Activated naive CD8-positive, alpha-beta T cell (primary cell): ENCODE results near the gene APOBEC4.

Experiments used
- H3K27ac Mint-ChIP-seq: one replicate; pipeline ENCODE4 v1.8.0; 2021; ENCODE audit warnings: mixed read lengths
- H3K27me3 Mint-ChIP-seq: one replicate; pipeline ENCODE4 v1.8.0; 2021; ENCODE audit warnings: mixed read lengths
- H3K36me3 Mint-ChIP-seq: one replicate; pipeline ENCODE4 v1.8.0; 2021; ENCODE audit warnings: mixed read lengths
- H3K4me1 Mint-ChIP-seq: one replicate; pipeline ENCODE4 v1.8.0; 2021; ENCODE audit warnings: low read depth, mixed read lengths
- H3K4me3 Mint-ChIP-seq: one replicate; pipeline ENCODE4 v1.8.0; 2021; ENCODE audit warnings: mild to moderate bottlenecking, mixed read lengths
- H3K9me3 Mint-ChIP-seq: one replicate; pipeline ENCODE4 v1.8.0; 2021; ENCODE audit warnings: low read depth, mixed read lengths

The APOBEC4 gene

GRCh38 chr1:183652107-183652506 lies 1.0 kb downstream of the APOBEC4 start:
- no peaks in the 10 kb centered on the region for H3K27me3 Mint-ChIP-seq
- no peaks in the 10 kb centered on the region for H3K36me3 Mint-ChIP-seq
- peak overlapping the region; percentile 21 for H3K4me3 Mint-ChIP-seq
- no peaks in the 10 kb centered on the region for H3K9me3 Mint-ChIP-seq
- peak overlapping the region; percentile 85 for H3K27ac Mint-ChIP-seq
- peaks cover 35% of the 10 kb centered on the region for H3K4me1 Mint-ChIP-seq

DNA sequence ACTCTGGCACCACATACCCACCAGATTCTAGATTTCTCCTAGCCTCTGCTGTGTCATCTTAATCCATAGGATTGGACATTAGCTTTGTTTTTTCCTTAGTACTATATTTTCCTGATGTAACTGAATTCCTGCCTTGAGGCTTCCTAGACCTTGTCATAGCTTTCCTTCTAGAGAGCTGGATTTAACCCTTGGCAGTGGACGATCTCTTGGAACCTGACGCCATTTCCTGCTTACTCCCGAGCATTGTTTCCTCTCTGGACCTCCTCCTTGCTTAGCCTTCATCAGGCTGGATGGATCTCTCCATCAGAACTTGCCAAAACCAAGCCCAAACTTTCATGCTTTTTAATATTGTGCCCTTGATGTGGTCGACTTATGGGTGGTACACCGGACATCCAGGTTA lies 1.5 kb downstream of the APOBEC4 start:
- H3K36me3 Mint-ChIP-seq: no peaks in the 10 kb centered on the region
- H3K4me1 Mint-ChIP-seq: peaks cover 35% of the 10 kb centered on the region
- no peaks in the 10 kb centered on the region for H3K27me3 Mint-ChIP-seq
- H3K27ac Mint-ChIP-seq: peak overlapping the region; percentile 85
- H3K4me3 Mint-ChIP-seq: peak overlapping the region; percentile 21
- H3K9me3 Mint-ChIP-seq: no peaks in the 10 kb centered on the region

DNA sequence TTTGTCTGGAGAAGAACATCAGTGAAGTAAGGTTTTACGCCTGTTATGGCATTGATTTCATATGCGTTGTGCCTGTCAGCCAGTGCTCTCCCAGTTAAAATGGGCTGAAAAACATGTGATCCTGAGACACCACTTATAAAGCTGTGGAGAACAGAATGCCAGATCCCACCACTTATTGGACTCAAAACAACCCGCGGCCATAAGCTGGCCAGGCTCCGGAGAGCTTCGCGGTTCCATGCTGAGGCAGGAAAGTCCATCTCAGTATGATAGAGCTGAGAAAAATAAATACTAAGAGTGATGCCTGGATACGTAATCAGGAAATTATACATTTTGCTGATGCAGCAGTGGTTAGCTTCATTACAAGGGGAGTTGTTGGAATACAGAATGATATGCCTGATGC lies 5.1 kb downstream of the APOBEC4 start:
- H3K4me3 Mint-ChIP-seq: no peak overlapping the region
- H3K9me3 Mint-ChIP-seq: no peaks in the 10 kb centered on the region
- peaks cover 20% of the 10 kb centered on the region for H3K4me1 Mint-ChIP-seq
- H3K27me3 Mint-ChIP-seq: no peaks in the 10 kb centered on the region
- H3K27ac Mint-ChIP-seq: no peak overlapping the region
- H3K36me3 Mint-ChIP-seq: peaks cover 3% of the 10 kb centered on the region

- no peak overlapping the region for H3K27ac Mint-ChIP-seq
- no peak overlapping the region for H3K4me3 Mint-ChIP-seq
- H3K4me1 Mint-ChIP-seq: peaks cover 8% of the 10 kb centered on the region
- H3K36me3 Mint-ChIP-seq: peaks cover 3% of the 10 kb centered on the region
- H3K27me3 Mint-ChIP-seq: no peaks in the 10 kb centered on the region
- H3K9me3 Mint-ChIP-seq: no peaks in the 10 kb centered on the region
Measured at GRCh38 chr1:183646776-183647175, 6.3 kb downstream of the APOBEC4 start.

DNA sequence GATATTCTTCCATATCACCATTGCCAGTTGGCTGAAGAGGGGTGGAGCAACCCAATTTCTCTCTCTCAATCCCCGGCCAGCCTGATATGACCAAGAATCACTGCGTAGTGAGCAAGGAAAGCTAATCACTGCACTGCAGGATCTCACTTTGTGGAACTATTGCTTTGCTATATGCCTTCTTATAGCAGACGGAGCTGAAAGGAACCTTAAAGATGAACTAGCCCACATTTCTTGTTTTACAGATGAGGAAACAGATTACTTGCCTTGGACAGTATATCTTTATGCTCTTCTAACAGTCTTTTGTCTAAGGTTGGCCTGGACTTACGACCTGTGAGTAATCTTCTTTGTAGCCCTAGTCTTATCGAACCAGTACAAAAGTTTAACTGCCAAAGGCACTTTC lies 7.6 kb downstream of the APOBEC4 start:
- Mint-ChIP-seq H3K36me3 (peaks cover 3% of the 10 kb centered on the region), H3K4me3 (no peak overlapping the region), H3K4me1 (peaks cover 1% of the 10 kb centered on the region), H3K27ac (no peak overlapping the region), H3K9me3 (no peaks in the 10 kb centered on the region), H3K27me3 (no peaks in the 10 kb centered on the region)

- peaks cover 4% of the 10 kb centered on the region for H3K4me1 Mint-ChIP-seq
- H3K27me3 Mint-ChIP-seq: no peaks in the 10 kb centered on the region
- no peak overlapping the region for H3K4me3 Mint-ChIP-seq
- no peaks in the 10 kb centered on the region for H3K9me3 Mint-ChIP-seq
- no peak overlapping the region for H3K27ac Mint-ChIP-seq
- peaks cover 3% of the 10 kb centered on the region for H3K36me3 Mint-ChIP-seq
Measured at GRCh38 chr1:183642166-183642565, 10.9 kb downstream of the APOBEC4 start.

DNA sequence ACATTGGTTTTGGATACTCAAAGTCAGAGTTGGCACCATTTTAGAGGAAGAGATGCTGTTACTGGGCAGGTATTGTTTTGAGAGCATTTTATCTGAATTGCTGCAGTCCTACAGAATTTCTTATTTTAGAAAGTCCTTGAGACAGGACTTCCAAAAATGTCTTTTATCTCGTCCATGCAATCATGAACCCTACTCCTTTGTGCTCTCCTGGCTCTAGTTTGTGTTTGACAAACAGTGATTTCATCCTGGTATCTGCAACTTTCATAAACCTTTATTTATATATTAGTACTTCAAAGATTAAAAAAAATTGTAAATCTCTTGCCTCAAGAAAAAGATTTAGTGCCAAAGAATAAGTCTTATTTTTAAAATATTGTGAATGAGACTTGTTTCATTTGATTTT lies 12.9 kb downstream of the APOBEC4 start:
- Mint-ChIP-seq H3K27me3 (no peaks in the 10 kb centered on the region), H3K9me3 (no peaks in the 10 kb centered on the region), H3K27ac (no peak overlapping the region), H3K4me1 (peaks cover 18% of the 10 kb centered on the region), H3K4me3 (no peak overlapping the region), H3K36me3 (no peaks in the 10 kb centered on the region)

GRCh38 chr1:183638649-183639387 lies 14.3 kb downstream of the APOBEC4 start:
- Mint-ChIP-seq H3K4me3 (no peak overlapping the region), H3K9me3 (no peaks in the 10 kb centered on the region), H3K4me1 (peaks cover 25% of the 10 kb centered on the region), H3K27me3 (no peaks in the 10 kb centered on the region), H3K36me3 (no peaks in the 10 kb centered on the region), H3K27ac (no peak overlapping the region)

GRCh38 chr1:183636783-183637182 lies 16.3 kb downstream of the APOBEC4 start:
- peak overlapping the region; percentile 100 for H3K4me3 Mint-ChIP-seq
- no peaks in the 10 kb centered on the region for H3K36me3 Mint-ChIP-seq
- H3K9me3 Mint-ChIP-seq: no peaks in the 10 kb centered on the region
- H3K4me1 Mint-ChIP-seq: peaks cover 44% of the 10 kb centered on the region
- H3K27ac Mint-ChIP-seq: no peak overlapping the region
- no peaks in the 10 kb centered on the region for H3K27me3 Mint-ChIP-seq

GRCh38 chr1:183636334-183636682 lies 16.8 kb downstream of the APOBEC4 start:
- peak overlapping the region; percentile 99 for H3K27ac Mint-ChIP-seq
- no peaks in the 10 kb centered on the region for H3K9me3 Mint-ChIP-seq
- H3K4me3 Mint-ChIP-seq: peak overlapping the region; percentile 100
- H3K36me3 Mint-ChIP-seq: no peaks in the 10 kb centered on the region
- peaks cover 46% of the 10 kb centered on the region for H3K4me1 Mint-ChIP-seq
- H3K27me3 Mint-ChIP-seq: no peaks in the 10 kb centered on the region

- Mint-ChIP-seq H3K4me3 (peak within 1 kb of the TSS; percentile 100), H3K27me3 (no peaks in the 10 kb centered on the region), H3K36me3 (peaks cover 2% of the 10 kb centered on the region), H3K4me1 (peaks cover 49% of the 10 kb centered on the region), H3K27ac (peak within 1 kb of the TSS; percentile 99), H3K9me3 (no peaks in the 10 kb centered on the region)
Measured at GRCh38 chr1:183635606-183636333, 17.3 kb downstream of the APOBEC4 start, which contains the start of gene ARPC5. ARPC5 (minus strand) TSS chr1:183635783; CDS start chr1:183635659, 124 bp downstream.

DNA sequence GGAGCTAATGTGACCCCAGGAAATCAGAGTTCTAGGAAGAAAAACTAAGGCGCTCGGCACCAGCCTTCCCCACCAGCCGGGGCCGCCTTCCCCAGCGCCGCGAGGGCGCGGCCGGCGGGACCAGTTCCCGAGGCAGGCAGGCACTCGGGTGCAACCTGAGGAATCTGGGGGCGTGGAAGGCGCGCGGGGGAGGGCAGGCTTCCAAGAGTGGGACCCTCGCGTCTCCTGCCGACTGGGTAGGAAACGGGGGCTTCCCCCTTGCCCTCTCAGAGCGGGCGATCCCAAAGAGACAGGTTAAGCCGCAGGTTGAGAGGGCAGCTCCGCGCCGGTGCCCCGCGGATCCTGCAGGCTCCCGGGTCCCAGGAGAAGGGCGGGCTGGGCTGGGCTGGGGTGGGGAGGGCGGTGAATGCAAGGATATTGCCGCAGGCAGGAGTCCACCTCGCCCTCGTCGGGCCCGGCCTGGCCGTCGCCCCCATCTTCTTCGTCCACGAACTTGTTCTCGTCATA lies 18.0 kb downstream of the APOBEC4 start:
- Mint-ChIP-seq H3K36me3 (peaks cover 6% of the 10 kb centered on the region), H3K27ac (peak overlapping the region; percentile 99), H3K9me3 (no peaks in the 10 kb centered on the region), H3K4me1 (peaks cover 54% of the 10 kb centered on the region), H3K4me3 (peak overlapping the region; percentile 100), H3K27me3 (no peaks in the 10 kb centered on the region)

DNA sequence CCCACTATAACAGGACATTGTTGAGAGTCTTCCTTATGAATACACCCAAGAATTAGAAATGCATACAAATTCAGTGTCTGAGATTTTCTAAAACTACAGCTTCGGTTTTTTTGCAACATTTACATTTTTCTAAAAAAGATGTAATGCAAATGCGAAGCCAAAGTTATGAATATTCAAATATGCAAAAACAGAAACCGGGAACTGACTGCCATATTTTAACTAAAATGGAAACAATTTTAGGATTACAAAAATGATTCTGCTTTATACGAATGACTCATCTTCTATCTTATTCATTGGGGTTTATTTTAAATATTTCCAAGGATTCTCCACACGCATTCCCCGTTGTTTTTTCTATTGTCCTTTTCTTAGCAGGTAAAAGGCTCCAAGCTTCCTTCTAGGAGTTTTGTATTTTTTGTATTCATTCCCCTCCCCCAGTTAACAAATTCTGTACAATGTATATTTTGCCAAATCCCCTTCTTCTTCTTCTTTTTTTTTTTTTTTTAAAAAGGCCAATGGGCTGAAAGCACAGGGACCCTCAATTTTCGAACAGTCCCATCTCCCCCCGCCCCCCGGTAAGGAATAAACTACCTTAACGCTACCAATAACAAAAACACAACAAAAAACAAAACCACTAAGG lies 18.6 kb downstream of the APOBEC4 start:
- peaks cover 58% of the 10 kb centered on the region for H3K4me1 Mint-ChIP-seq

GRCh38 chr1:183633676-183634343 lies 19.3 kb downstream of the APOBEC4 start:
- H3K4me1 Mint-ChIP-seq: peaks cover 64% of the 10 kb centered on the region
- H3K27me3 Mint-ChIP-seq: no peaks in the 10 kb centered on the region
- H3K9me3 Mint-ChIP-seq: no peaks in the 10 kb centered on the region
- H3K4me3 Mint-ChIP-seq: peak overlapping the region; percentile 100
- peak overlapping the region; percentile 77 for H3K27ac Mint-ChIP-seq
- peaks cover 6% of the 10 kb centered on the region for H3K36me3 Mint-ChIP-seq

More for the DNA sequence above, 18.6 kb downstream of the APOBEC4 start:
- H3K27me3 Mint-ChIP-seq: no peaks in the 10 kb centered on the region
- peaks cover 6% of the 10 kb centered on the region for H3K36me3 Mint-ChIP-seq
- peak overlapping the region; percentile 100 for H3K4me3 Mint-ChIP-seq
- peak overlapping the region; percentile 77 for H3K27ac Mint-ChIP-seq
- H3K9me3 Mint-ChIP-seq: no peaks in the 10 kb centered on the region
